Cardiac fibroblast (primary cell): ENCODE data around the gene NR5A1.

Experiments used
- DNase-seq, 2 donors: peaks; one replicate each; pipeline versions ENCODE4 v3.0.0 to v3.0.0-alpha.2; 2010; ENCODE audit warnings: low read depth in 2 of 2
- H3K4me3 ChIP-seq, 2 donors: replicated peaks in 1 of 2; 1 replicate in 1 of 2; 2 replicates in 1 of 2; pipeline ENCODE4 v1.5.1; 2011; ENCODE audit warnings: low read depth in 2 of 2, low read length in 2 of 2, mild to moderate bottlenecking in 2 of 2, moderate library complexity in 1 of 2
- CTCF ChIP-seq: IDR thresholded peaks from one replicate; pipeline ENCODE4 v1.5.1; 2011; ENCODE audit warnings: low read depth, mild to moderate bottlenecking, low read length, inconsistent platforms

NR5A1 gene

GRCh38 chr9:124500796-124501611 is 6.2 kb downstream of the NR5A1 start:
- DNase-seq, result no peak
- no peak for TF ChIP-seq CTCF
- H3K4me3 ChIP-seq, result no peak overlapping the region

GRCh38 chr9:124500028-124500795 is 7.0 kb downstream of the NR5A1 start:
- TF ChIP-seq CTCF, result no peak
- H3K4me3 ChIP-seq, result no peak overlapping the region
- no peak for DNase-seq

- no peak for DNase-seq
- TF ChIP-seq CTCF, result no peak
- H3K4me3 ChIP-seq, result no peak overlapping the region
Measured at GRCh38 chr9:124499216-124499615, 8.0 kb downstream of the NR5A1 start.

GRCh38 chr9:124498499-124499146 is 8.6 kb downstream of the NR5A1 start:
- no peak for DNase-seq
- no peak for TF ChIP-seq CTCF
- no peak overlapping the region for H3K4me3 ChIP-seq

GRCh38 chr9:124498040-124498439 is 9.2 kb downstream of the NR5A1 start:
- no peak for DNase-seq
- no peak for TF ChIP-seq CTCF
- H3K4me3 ChIP-seq, result no peak overlapping the region

GRCh38 chr9:124497441-124497840 is 9.8 kb downstream of the NR5A1 start:
- no peak for TF ChIP-seq CTCF
- H3K4me3 ChIP-seq, result no peak overlapping the region
- DNase-seq, result no peak
